GM10248 (cell line): ENCODE measurements around the gene MS4A10.

Experiments used
- CTCF ChIA-PET: fragments of 300-600 bp; sonication (Branson Sonifier 250); formaldehyde crosslinking; extraction: SDS; loops from one replicate; lab custom pipeline; 2021; ENCODE audit warnings: antibody characterized with exemption; lab: Yijun Ruan, JAX
- POLR2A ChIA-PET: fragments of 350-650 bp; sonication (Branson Sonifier 250); formaldehyde crosslinking; extraction: SDS; loops from one replicate; lab custom pipeline; 2020; ENCODE audit warnings: antibody characterized with exemption; lab: Yijun Ruan, JAX
- DNase-seq: peaks from one replicate; pipeline ENCODE4 v3.0.0; 2012; ENCODE audit errors: extremely low spot score
- CTCF ChIP-seq: IDR thresholded peaks from 2 replicates; pipeline ENCODE4 v1.5.1; 2012; ENCODE audit warnings: mild to moderate bottlenecking, low read depth; ENCODE audit errors: extremely low read depth, missing control alignments, control extremely low read depth

MS4A10 gene

DNA sequence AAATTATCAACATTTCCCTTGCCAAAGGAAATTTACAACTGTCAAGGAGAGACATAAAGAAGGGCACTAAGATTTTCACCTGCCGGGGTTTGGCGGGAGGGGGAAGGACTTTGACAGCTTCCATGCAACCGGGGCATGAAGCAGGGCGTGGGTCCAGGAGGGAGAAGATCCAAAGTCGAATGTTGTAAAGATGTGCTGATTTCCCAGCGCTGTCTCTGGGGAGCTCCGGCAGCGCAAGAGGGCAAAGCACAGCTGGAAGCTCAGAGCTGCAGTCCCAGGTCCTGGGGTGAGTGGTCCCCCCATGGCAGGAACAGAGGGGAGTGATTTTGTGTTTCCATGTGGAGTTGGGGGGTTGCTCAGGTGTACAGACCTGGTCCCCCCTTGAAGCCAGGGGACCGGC lies at the start of gene MS4A10:
TSS of gene MS4A10 (plus strand) at position 198 of the 400 bp plus-strand sequence. CDS start 5,003 bp downstream, outside the sequence.
- ChIA-PET POLR2A (no interaction called here), CTCF (interaction anchor here (0.6 to 2.0 kb wide), 3 partner anchors 8 to 46 kb away, joined by 3 to 12 read pairs (median 4); no protein-coding TSS in a partner anchor)
- no peak for TF ChIP-seq CTCF
- DNase-seq, result no peak

DNA sequence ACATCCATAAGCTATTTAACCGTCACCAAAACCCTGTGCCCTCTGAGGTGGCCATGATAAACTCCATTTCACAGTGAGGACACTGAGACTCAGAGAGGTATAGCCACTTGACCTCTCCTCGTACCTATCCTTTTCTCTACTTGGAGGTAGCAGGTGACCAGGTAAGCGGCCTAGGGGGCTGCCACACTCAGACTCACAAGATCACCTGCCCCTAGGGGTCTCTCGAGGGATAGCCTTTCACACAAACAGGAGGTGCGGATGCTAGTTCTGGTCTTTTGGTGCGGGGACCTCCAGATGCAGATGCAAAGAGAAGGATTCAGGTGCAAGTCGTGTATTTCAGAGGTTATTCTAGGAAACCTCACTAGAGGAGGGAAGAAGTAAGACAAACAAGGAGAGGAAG lies 46.0 kb upstream of the MS4A10 start:
- CTCF ChIA-PET, result interaction anchor here (1.0 to 3.5 kb wide), 4 partner anchors 11 to 97 kb away, joined by 3 to 10 read pairs (median 4); no protein-coding TSS in a partner anchor
- no peak for DNase-seq
- POLR2A ChIA-PET, result no interaction called here

DNA sequence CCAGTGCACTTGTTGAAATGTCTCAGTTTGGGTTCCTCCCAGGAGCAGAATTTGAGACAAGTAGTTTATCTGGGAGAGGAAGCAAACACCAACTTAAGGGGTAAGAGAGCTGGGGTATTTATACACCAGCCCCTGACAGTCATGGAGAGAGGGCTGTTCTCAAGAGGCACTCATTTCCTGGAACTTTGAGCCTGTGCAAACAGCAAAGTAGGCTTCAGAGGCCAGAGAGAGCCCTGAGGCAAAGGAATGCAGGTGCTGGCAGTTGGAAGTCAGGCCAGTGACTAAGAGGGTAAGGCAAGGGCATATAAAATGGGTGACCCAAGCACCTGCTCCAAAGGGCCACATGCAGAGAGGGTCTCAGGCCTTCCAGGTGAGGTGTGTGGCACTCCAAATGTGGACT lies 44.6 kb upstream of the MS4A10 start:
- TF ChIP-seq CTCF, result no peak
- CTCF ChIA-PET, result interaction anchor here (1.0 to 3.5 kb wide), 5 partner anchors 9 to 377 kb away, joined by 3 to 10 read pairs (median 4); partner anchors contain the start of gene MS4A18
- POLR2A ChIA-PET, result no interaction called here
- DNase-seq, result no peak

More for the DNA sequence above, 46.0 kb upstream of the MS4A10 start:
- no peak for TF ChIP-seq CTCF

- ChIA-PET POLR2A (no interaction called here), CTCF (interaction anchor here (1.0 to 3.5 kb wide), 5 partner anchors 9 to 378 kb away, joined by 3 to 10 read pairs (median 3); no protein-coding TSS in a partner anchor)
- TF ChIP-seq CTCF, result no peak
- no peak for DNase-seq
These were observed 43.7 kb upstream of the MS4A10 start for GRCh38 chr11:60741421-60741820.

- no peak for TF ChIP-seq CTCF
- POLR2A ChIA-PET, result no interaction called here
- DNase-seq, result no peak
- CTCF ChIA-PET, result interaction anchor here (0.7 to 2.0 kb wide), 4 partner anchors 11 to 380 kb away, joined by 3 to 5 read pairs (median 4); no protein-coding TSS in a partner anchor
These were observed 42.1 kb upstream of the MS4A10 start for GRCh38 chr11:60743058-60743457.

DNA sequence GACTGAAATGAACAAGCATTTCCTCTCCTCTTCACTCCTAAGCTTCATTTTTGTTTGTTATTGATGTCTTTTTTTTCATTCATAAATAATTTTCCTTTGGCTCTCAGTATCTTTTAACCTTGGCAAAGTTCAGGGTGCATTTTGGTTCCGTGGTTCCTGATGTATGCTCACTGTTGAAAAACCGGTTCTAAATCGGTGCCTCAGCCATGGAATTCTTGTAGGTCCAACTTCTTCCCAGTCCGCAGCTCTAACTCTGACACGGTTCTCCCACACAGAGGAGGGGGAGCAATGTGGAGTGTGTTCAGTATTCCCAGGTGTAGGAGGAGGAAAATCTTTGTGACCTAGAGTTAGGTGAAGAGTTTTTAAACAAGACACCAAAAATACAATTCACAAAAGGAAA lies 41.0 kb upstream of the MS4A10 start:
- DNase-seq, result no peak
- ChIA-PET CTCF (interaction anchor here (1.5 to 2.0 kb wide), 2 partner anchors 31 to 381 kb away, joined by 4 to 5 read pairs; no protein-coding TSS in a partner anchor), POLR2A (no interaction called here)
- TF ChIP-seq CTCF, result no peak
